Inflammatory macrophage (primary cell): ENCODE measurements around the gene PARD3B.

ENCODE experiments used
- DNase-seq, 2 donors: peaks; one replicate each; pipeline ENCODE4 v3.0.0-alpha.2; 2020 to 2022

The PARD3B gene

DNA sequence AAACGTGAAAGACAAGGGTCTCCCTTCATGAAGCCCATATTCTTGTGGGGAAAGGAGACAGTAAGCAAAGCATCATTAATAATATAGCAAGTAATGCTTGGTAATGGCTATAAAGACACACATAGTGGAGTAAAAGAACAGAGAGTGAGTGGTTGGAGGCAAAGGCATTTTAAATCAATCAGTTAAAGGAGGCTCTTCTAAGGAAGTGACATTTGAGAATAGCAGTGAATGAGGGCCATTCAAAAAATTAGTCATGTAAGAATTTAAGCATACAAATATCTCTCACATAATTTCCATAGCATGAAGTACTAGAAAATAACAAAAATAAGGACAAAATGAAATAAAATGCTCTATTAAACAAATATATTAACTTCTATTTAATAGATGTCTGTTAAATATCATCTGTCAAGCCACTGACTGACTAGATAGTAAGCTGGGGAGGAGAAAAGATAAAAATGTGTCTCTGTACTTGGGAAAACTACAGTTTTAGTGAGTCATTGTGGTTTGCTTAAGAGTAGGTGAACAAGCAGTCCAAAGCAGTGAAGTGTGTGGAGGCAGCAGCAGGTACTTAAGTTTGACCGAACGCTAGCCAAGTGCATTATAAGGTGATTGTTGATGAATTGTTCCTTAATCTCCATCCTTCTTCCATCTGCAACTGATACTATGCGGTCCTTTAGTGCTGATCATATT lies 160.1 kb downstream of the PARD3B start:
- DNase-seq: no peak

DNA sequence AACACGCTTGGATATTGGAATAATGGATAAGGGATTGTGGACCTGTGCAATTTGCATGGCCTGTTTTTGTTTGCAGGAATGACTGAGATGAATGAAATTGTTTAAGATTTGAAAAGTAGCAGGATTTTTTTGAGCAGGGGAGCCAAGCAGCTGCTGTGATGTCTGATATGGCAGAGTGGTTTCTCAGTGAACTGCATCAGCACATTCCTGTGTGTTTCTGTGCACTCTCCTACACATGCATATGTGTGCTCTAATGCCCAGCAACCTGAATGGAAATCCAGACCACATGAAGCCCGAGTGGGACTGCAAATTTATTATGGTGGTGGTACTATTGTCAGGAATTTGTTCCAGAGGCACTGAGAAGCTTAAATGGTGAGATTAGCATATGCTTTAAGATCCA lies 161.7 kb downstream of the PARD3B start:
- DNase-seq: no peak

DNA sequence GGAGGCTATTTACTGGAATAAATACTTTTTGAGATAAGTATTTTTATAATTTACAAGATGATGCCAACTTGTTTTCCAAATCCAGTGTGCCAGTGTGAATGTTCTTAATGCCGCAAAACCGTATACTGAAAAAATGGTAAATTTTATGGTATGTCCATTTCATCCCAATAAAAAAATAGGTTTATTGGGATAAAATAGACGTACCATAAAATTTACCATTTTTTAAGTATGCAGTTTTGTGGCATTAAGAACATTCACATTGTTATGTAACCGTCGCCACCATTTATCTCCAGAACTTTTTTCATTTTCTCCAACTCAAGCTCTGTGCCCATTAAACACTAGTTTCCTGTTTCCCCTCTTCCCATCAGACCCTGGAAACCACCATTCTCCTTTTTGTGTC lies 167.9 kb downstream of the PARD3B start:
- DNase-seq: no peak

DNA sequence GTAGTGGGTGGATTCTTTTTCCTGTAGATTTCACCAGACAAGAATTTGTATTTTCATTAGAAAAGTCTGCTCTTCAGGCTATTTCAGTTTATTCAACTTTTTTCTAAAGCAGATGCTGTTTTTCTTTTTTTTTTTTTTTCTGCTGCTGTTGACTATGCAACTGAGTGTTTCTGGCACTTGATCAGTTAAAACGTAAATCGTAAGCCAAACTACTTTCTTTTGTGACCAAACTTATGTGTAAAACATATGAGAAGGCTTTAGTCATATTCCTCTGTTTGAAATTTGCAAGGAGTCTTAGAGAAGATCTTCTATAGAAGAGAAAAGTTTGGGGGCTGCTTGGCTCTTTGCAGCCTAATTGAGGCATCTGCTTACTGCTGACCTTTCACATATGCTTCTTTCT lies 170.1 kb downstream of the PARD3B start:
- DNase-seq: no peak

DNA sequence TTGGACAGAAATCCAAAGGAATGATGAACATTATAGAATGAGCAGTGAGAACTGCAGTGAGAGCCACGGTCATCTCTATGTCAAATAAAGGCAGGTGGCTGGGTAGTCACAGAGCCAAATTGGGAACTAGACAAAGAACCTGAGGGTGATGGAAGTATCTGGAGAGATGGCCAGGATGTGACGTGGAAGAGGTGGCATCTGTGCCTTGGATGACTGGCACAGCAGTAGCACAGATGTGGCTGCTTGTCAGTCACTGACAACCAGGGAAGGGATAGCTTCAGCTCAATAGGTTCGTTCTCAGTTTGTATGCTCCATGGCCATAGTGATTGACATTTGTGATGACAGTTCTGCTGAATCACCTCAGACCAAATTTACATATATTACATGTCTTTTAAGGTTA lies 172.3 kb downstream of the PARD3B start:
- DNase-seq: no peak

DNA sequence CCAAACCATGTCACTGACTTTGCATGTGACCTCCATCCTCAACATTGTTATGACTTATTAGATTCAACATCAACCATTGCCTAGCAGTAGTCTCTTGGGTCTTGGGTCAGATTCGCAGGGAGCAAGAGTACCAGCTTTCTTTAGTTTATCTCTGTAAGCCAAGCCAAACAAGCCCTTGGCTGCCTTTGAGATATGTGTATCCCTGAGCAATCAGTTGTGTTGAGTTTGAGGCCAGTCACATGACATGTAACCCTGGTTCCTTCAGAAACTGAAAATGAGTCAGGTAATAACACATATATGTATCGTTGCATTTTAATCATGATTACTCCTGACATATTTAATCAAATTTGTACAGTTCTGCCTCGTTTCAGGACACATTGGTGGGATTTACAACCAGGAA lies 173.3 kb downstream of the PARD3B start:
- DNase-seq: no peak

DNA sequence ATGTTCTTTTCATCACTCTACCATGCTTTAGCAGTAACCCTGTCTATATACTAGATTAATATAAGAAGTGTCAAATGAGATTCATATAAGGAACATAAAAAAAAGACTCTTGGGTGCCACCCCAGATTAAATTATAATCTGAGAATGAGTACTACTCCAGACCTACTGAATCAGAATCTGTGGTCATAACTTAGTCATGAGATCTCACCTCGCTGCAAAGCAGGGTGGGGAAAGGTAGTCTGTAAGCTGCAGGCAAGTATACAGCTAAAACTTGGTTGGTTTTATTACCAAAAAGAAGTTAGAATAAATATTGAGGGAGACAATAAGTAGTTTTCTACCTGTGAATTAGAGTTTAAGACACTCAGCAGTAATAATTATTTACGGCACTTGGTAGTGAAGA lies 175.6 kb downstream of the PARD3B start:
- no peak for DNase-seq

DNA sequence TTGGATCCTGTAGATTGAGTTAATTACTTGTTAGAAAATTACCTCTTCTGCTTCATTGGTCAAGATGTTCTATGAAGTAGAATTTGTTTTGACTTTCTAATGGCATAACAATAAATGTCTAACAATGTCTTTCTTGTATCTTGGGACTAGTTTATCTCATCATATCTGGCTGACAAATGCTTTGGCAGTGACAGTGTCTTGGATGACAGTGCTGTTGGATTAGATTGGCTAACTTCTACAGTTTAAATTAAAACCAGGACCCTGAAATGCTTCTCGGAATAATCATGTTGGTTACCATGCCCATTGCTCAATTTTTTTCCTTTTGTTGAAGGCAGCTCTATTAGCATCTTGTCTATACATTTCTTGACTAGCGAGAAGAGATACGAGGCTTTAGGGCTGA lies 176.9 kb downstream of the PARD3B start:
- DNase-seq: no peak

DNA sequence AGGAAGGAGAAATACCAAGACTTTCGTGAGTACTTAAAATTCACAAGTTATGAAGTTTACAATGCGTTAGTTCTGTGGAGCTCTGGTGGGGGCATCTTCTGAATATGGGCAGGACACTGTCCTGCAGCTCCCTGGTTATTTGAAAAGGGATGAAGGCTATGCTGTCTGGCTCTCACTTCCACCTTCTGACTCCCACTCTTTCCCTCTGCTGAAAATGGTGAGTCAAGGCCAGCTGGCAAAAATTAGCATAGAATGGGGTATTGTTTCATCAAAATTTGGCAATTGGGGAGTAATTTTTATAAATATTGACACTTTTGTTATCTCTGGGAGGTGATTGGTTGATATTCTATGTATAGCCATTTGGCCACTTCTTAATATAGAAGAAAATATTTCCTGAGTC lies 177.4 kb downstream of the PARD3B start:
- peak; percentile 15 to 44 for DNase-seq

DNA sequence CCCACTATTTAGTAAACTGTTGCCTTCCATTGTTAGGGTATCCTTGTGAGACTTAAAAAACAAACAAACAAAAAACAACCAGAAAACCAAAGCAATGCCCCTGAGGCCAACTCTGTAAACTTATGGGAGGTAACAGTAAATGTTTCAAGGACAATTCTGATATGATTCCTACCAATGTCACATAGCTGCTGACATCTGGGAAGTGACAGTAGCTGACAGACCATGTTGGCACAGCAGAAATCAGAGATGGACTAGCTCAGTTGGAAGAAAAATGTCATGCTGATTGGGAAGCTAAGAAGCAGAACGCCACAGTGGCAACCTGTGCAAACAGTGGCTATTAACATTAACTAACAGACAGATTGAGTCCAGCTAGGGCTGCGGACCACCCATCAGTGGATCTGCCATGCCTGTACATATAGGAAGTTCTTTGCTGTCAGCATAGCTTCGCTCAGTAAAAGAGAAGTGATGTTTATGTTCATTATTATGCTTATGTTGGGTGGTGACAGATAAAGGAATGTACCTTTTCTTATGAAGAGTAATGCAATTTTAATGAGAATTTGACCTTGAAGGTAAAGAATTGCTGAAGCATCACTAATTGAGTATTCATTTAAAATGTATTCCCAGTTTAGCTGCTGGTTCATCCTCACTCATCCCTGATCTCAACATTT lies 180.6 kb downstream of the PARD3B start:
- DNase-seq: no peak

DNA sequence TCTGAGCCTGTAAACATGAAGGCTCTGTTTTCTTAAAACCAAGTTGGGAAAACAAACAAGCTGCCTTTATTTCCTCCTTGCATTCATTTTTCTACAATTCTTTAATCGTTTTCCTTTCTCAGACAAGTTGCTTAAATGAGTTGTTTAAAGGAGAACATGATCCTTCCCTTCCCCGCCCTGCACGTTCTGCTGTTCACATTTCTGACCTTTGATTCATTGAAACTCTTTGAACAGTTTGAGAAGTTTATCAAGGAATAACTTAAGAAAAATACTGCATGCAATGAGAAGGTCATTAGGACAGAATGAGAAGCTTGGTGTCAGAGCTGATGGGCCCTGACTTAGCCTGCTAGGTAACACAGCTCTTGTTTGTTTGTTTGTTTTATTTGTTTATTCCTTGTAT lies 181.6 kb downstream of the PARD3B start:
- DNase-seq: no peak

DNA sequence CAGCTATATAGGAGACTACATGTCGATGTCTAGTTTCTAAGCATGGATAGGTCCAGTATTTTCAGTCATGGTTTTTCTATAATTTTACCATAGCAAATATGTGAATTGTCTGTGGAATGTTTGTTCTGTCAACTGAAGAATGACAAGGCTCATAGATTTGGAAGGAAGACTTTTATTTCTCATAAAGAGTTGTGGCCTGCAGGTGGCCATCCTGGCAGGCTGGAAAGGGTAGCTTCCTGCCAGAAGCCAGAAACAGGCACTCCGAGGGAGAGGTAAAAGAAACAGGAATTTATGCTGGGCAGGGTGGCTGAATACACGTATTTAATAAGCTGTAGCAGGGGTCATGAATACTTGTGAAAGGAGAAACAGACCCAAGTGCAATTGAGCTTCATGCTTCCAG lies 182.1 kb downstream of the PARD3B start:
- no peak for DNase-seq

DNA sequence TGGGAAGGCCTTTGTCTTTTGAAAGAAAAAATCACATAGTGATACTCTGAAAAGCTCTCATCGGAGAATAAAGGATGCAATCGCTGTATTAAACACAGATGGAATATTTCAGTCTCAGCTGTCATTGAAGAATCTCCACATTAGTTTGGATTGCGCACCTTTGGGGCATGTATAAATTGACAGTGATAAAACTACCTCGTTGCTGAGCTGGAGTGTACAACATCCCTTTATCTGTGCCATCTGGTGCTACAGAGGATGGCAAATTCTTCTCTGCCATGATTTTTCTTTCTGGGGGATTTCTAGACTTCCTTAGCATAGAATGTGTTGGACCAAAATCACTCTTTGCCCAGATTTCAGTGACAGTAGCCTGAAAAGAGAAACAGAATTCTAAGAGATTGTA lies 185.3 kb downstream of the PARD3B start:
- DNase-seq: no peak

DNA sequence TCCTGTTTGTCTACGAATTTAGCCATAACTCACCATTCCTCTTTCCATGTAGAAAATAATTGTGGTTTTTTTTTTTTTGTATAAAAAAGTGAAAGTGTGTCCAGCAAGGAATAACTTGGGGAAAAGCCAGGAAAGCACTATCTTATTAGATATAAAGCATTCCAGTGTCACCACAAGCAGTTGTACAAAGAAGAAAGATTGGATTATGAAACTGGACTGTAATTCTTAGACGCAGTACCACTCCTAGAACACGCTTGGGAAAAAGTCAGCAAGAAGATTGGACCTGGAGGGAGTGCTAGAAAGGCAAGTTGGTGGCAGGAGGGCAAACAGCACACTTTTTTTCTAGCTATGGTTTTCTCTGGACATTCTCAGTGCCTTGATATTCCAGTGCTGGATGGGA lies 186.7 kb downstream of the PARD3B start:
- no peak for DNase-seq

DNA sequence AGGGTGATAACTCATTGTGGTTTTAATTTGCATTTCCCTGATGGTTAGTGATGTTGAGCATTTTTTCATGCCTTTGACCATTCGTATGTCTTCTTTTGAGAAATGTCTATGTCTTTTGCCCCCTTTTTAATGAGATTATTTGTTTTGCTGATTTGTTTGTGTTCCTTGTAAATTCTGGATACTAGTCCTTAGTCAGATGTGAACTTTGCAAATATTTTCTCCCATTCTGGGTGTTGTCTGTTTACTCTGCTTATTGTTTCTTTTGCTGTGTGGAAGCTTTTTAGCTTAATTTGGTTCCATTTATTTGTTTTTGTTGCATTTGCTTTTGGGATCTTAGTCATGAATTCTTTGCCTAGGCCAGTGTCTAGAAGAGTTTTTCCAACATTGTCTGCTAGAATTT lies 192.0 kb downstream of the PARD3B start:
- DNase-seq: no peak

DNA sequence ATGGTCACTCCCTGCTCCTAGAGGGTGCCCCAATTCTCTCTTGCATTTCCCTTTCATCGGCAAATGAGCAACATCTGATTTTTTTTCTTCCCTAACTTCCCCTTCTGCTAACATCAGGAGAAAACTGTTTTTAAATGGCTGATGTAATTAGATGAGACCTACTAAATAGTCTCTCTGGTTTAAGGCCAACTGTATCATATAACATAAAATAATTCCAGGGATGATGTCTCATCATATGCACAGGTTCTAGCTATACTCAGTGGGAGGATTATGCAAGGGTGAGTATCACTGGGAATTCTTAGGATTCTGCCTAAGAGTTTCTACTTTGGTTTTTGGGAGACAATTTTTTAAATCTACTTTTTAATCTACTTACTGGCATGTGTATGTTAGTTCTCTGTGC lies 193.4 kb downstream of the PARD3B start:
- no peak for DNase-seq

DNA sequence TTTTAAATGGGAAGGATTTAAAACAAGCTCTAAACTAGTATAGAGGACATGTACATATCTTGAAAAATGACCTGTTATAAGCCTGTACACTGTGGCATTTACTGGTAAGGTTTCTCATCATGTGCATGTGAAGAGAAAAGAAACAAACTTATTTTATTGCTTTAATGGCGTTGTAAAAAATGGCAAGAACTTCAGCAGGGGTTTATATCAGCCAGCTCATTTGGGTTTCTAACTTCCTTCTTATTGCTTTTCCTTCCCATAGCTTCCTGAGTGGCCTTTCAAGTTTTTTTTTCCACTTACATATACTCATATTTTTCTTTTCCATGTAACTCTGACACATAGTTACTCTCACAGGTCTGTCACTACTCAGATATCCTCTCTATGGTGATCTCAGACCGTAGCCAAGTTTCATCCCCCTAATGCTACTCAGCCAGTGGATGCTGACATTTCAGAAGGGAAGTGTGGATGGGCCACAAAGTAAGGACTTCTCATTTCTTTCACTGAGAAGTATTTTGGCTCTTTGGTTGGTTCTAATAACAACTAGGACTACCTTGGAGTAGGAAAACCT lies 198.2 kb downstream of the PARD3B start:
- DNase-seq: no peak

DNA sequence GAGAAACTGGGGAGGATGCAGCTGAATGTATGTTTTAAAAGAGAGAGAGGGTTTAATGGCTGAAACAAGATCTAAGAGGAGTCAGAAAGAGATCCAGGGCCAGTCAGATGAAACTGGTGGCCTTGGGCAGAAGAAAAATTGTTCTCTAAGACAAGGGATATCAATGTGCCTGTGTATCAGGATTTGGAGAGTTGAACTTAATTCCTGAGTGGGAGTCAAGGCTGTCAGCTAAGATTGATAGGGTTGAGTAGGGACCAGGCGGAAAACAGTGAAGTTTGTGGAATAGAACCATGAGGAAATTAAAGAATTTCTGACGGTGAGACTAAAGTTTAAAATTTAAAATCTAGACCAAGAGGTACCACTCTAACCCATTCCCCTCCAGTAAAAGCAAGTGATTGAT lies 199.2 kb downstream of the PARD3B start:
- no peak for DNase-seq

DNA sequence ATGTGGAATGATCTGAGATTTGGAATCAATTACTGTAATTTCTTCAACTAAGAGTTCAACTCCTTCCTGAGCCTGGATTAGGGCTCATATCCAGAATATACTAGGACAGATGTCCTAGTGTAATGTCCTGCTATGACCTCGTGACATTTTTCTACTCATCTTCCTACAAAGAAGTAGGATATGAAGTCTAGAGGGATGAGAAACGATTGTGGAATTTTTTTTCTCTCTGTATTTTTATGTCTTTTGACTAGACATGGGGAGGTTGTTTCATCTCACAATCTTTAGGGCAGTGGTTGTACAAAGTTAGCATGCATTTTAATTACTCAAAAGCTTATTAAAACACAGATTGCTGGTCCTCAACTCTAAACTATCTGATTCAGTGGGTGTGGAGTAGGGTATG lies 203.0 kb downstream of the PARD3B start:
- no peak for DNase-seq

DNA sequence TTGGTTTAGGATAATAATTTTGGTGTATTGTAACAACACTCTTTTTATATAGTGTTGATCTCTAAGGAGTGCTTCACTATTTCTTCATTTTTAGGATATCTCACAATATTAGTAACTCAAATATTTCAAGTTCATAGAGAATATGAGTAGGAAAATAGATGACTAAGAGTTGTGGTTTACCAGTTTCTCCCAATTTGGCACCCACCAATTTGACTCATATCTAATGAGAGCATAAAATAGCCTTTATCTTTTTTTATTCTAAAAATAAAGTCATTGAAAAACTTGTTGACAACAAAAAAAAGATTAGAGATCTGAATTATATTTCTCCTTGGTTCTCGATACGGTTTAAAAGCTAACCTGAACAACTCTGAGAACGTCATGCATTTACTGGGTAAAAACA lies 204.0 kb downstream of the PARD3B start:
- DNase-seq: no peak

DNA sequence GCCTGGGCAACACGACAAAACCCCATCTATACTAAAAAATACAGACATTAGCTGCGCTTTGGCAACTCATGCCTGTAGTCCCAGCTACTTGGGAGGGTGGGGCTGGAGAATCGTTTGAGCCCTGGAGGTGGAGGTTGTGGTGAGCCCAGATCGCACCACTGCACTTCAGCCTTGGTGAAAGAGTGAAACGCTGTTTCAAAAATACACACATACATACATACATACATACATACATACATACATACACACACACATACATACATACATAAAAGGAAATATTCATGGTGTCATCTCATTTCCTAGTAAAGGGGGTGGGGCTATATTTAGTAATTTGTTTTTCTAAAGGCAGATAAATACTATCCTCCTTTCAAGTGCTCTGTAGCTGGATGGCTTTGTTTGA lies 205.1 kb downstream of the PARD3B start:
- DNase-seq: no peak

DNA sequence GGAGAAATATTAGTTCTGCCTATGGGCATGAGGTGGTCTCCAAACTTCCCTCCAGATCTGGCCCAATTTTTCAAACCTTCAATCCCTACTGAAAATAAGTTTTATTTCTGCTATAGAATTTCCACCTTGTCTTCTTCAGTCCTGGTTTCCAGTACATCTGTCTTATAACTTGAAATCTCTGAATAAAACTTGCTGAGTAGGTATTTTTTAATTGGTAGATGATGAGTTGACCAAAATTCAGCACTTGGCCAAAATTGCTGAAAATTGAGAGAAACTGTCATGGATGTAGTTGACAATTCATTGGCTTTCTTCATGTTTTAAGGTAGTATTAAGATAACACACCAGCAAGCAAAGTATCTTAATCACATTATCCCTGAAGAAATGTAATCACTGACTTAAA lies 206.2 kb downstream of the PARD3B start:
- DNase-seq: no peak

DNA sequence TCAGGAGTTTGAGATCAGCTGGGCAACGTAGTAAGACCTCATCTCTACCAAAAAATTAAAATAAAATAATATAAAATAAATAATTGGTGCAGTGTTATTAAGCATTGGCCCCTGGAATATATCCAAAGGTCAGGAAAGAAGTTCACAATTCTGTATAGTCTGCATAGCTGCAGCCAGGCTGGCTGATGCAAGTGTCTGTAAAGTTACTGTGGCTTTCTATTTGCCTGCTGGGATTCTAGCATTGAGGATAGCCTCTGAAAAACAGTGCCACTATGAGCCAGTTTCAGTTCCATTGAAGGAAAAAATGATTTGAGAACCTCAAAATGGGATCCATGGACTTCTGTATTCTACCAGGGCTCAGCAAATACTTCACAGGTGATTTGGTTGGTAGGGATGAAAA lies 208.6 kb downstream of the PARD3B start:
- DNase-seq: no peak

DNA sequence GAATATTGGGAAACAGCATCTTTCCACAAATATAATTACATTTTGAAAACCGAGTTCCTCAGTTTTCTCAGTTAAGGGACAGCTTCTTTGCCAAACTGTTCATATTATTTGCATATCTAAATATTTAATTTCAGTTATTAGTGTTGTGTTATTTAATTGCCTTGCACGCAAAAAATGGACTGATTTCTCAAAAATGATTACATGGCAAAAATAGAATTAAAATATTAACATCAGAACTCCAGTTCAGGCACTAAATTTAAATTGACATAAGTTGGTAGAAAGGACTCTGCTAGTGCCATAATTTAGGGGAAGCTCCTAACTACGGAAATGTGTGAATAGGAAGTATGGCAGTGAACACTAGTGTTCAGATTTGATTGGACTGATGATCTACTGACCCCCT lies 209.6 kb downstream of the PARD3B start:
- no peak for DNase-seq
